Endodermal cell (in vitro differentiated cells): ENCODE data around the gene HACL1. TPM values are rescaled to one million over a fixed set of nuclear protein-coding genes. Genes with fewer than 3 reads are reported as not detected.

ENCODE experiments used
- DNase-seq: peaks from one replicate; pipeline ENCODE4 v3.0.0-alpha.2; 2017
- H3K27ac ChIP-seq: 2 replicates; pipeline ENCODE4 v1.5.1; 2013; ENCODE audit warnings: mild to moderate bottlenecking, low read depth, low read length, moderate library complexity
- H3K27me3 ChIP-seq: 2 replicates; pipeline ENCODE4 v1.6.1; 2013; ENCODE audit warnings: mild to moderate bottlenecking, low read length, moderate library complexity; ENCODE audit not compliant: insufficient read depth, control insufficient read depth, poor library complexity, severe bottlenecking
- H3K36me3 ChIP-seq: 2 replicates; pipeline ENCODE4 v1.7.0; 2013; ENCODE audit warnings: mild to moderate bottlenecking, low read length, moderate library complexity; ENCODE audit not compliant: control insufficient read depth, insufficient read depth
- H3K4me1 ChIP-seq: one replicate; pipeline ENCODE4 v1.7.0; 2013; ENCODE audit warnings: low read length; ENCODE audit not compliant: control insufficient read depth, insufficient read depth
- H3K4me3 ChIP-seq: 2 replicates; pipeline ENCODE4 v1.5.1; 2013; ENCODE audit warnings: mild to moderate bottlenecking, low read length, moderate library complexity
- H3K9ac ChIP-seq: 2 replicates; pipeline ENCODE4 v1.6.1; 2013; ENCODE audit warnings: mild to moderate bottlenecking, low read length, moderate library complexity; ENCODE audit not compliant: poor library complexity, severe bottlenecking; ENCODE audit errors: extremely low read depth
- H3K9me3 ChIP-seq: 2 replicates; pipeline ENCODE4 v1.6.1; 2013; ENCODE audit warnings: mild to moderate bottlenecking, low read length, moderate library complexity; ENCODE audit not compliant: control insufficient read depth
- H3K27ac Mint-ChIP-seq: 2 replicates; pipeline ENCODE4 v1.8.0; 2020; ENCODE audit warnings: mixed read lengths
- H3K27me3 Mint-ChIP-seq: 2 replicates; pipeline ENCODE4 v1.8.0; 2021; ENCODE audit warnings: mild to moderate bottlenecking, mixed read lengths; ENCODE audit not compliant: insufficient read depth
- H3K36me3 Mint-ChIP-seq: 2 replicates; pipeline ENCODE4 v1.8.0; 2020; ENCODE audit warnings: low read depth, mixed read lengths
- H3K4me1 Mint-ChIP-seq: 2 replicates; pipeline ENCODE4 v1.8.0; 2020; ENCODE audit warnings: mixed read lengths
- H3K4me3 Mint-ChIP-seq: 2 replicates; pipeline ENCODE4 v1.8.0; 2020; ENCODE audit warnings: mild to moderate bottlenecking, moderate library complexity, mixed read lengths
- H3K9me3 Mint-ChIP-seq: 2 replicates; pipeline ENCODE4 v1.8.0; 2020; ENCODE audit warnings: mild to moderate bottlenecking, mixed read lengths
- WGBS, 2 experiments: methylation state at CpG; one replicate each; pipeline versions ENCODE4 v1.1.5 to v1.1.7; 2013; ENCODE audit warnings: missing lambda C conversion rate in 2 of 2, mixed read lengths in 1 of 2; ENCODE audit not compliant: insufficient coverage in 1 of 2, insufficient read length in 1 of 2; 5-methylcytosine and 5-hydroxymethylcytosine counted together
- total RNA-seq, 2 donors: library from RNA; stranded (reverse); fragmentation: NEBNext Ultra II Directional in 1 of 2; extraction: Animal tissue kit (Norgen Biotek cat#: 25700) in 1 of 2; gene quantifications; 2 replicates in 1 of 2; 3 replicates in 1 of 2; pipeline ENCODE4 v1.2.1, GENCODE V29; 2021
- TF ChIP-seq, protein P1 (sequence below): fragments of 200-600 bp; sonication (generic); conservative IDR thresholded peaks from 2 replicates; pipeline ENCODE4 v1.5.0; 2021; ENCODE audit warnings: antibody characterized with exemption, mild to moderate bottlenecking

The HACL1 gene
- total RNA-seq, 2 donors from 2014 or later = 39.4 to 41.8 TPM

DNA sequence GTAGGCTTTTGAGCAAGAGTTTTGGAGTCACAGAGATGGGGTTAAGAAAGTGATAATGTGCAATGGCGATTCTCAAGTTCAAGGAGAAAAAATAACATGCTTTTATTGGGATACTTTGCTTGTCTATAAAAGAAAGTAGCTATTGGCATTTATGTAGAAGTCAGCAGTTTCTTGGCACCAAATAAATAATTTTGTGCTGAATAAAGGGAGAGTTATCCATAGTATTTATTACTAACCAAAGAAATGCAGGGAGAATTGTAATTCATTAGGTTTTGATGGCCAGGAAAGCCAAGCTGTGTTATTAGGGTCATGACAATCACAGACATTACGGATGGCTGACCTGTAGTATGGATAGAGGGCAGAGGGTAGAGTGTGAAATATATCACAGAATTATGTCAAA, 33.3 kb upstream of the HACL1 start:
- TF ChIP-seq, protein P1, sequence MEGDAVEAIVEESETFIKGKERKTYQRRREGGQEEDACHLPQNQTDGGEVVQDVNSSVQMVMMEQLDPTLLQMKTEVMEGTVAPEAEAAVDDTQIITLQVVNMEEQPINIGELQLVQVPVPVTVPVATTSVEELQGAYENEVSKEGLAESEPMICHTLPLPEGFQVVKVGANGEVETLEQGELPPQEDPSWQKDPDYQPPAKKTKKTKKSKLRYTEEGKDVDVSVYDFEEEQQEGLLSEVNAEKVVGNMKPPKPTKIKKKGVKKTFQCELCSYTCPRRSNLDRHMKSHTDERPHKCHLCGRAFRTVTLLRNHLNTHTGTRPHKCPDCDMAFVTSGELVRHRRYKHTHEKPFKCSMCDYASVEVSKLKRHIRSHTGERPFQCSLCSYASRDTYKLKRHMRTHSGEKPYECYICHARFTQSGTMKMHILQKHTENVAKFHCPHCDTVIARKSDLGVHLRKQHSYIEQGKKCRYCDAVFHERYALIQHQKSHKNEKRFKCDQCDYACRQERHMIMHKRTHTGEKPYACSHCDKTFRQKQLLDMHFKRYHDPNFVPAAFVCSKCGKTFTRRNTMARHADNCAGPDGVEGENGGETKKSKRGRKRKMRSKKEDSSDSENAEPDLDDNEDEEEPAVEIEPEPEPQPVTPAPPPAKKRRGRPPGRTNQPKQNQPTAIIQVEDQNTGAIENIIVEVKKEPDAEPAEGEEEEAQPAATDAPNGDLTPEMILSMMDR = no peak
- Mint-ChIP-seq H3K27me3 (no peaks in the 10 kb centered on the region), H3K36me3 (peaks cover 7% of the 10 kb centered on the region), H3K4me3 (no peak overlapping the region), H3K27ac (no peak overlapping the region), H3K9me3 (no peaks in the 10 kb centered on the region), H3K4me1 (peaks cover 38% of the 10 kb centered on the region)
- no peaks in the 10 kb centered on the region for H3K36me3 ChIP-seq
- no peaks in the 10 kb centered on the region for H3K27me3 ChIP-seq
- no peak for DNase-seq
- no peak overlapping the region for H3K4me3 ChIP-seq
- H3K9me3 ChIP-seq = no peaks in the 10 kb centered on the region
- 99 to 100% methylated on average over 1 to 2 of the region's 2 CpGs for WGBS, 2 experiments
- no peak overlapping the region for H3K27ac ChIP-seq
- peaks cover 3% of the 10 kb centered on the region for H3K4me1 ChIP-seq
- no peak overlapping the region for H3K9ac ChIP-seq

DNA sequence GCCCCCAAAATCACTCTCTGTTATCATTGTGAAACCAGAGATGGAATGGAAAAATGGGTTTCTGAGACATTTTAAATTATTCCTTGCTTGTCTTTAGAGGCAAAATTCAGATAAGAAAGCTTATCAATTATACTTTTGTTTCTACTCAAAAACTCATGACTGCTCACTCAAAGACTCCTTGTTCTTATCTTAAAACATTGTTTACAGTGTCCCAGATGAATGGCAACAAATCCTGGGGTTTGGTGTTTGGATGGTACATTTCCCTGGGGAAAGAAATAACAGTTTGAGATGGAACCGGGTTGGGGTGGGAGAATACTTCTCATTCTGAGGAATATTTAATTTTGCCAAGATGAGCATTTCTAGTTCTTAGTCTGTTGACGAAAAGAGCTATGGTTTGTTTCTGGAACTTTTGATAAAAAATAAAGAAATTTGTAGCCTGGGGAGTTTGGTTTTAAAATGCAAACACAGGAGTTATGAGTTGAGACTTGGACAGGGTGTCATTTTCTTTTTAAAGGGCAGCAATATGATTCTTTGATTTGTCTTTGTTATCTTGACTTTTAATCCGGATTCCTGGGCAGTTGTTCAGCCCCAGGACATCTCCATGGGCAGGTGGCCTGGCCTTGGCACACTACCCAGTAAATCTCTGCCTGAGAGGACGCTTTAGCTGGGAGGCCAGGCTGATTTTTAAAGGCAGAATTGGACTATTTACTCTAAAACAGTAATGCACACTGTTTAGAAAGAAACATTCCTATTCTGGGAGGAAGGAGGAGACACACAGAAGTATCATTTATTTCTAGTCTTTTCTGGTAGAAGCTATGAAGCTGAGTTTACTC, 32.6 kb upstream of the HACL1 start:
- Mint-ChIP-seq H3K4me1 (peaks cover 38% of the 10 kb centered on the region), H3K27ac (no peak overlapping the region), H3K4me3 (no peak overlapping the region), H3K27me3 (no peaks in the 10 kb centered on the region), H3K36me3 (peaks cover 7% of the 10 kb centered on the region), H3K9me3 (no peaks in the 10 kb centered on the region)
- Histone ChIP-seq H3K4me1 (peaks cover 3% of the 10 kb centered on the region), H3K9ac (no peak overlapping the region), H3K27me3 (no peaks in the 10 kb centered on the region), H3K36me3 (no peaks in the 10 kb centered on the region), H3K4me3 (no peak overlapping the region), H3K27ac (no peak overlapping the region), H3K9me3 (no peaks in the 10 kb centered on the region)
- TF ChIP-seq, protein P1 = no peak
- 87 to 95% methylated on average over 2 to 3 of the region's 4 CpGs for WGBS, 2 experiments
- no peak for DNase-seq

DNA sequence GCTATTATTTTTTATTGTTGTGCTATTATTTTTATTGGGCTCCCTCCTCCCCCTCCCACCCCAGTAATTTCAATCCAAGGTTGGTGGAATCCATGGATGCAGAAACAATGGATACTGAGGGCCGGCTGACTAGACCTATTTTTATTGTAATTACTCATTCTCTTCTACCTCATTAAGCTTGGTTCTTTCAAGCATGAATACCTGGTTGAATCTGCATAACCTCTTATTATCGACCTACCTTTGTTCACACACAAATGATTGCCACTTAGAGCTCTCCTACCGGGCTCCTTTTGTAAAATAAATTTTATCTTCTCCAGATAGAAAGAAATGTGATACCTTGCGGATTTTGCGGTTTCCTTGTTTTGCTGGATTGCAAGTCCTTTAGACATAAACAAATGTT, 31.8 kb upstream of the HACL1 start:
- Histone ChIP-seq H3K27ac (no peak overlapping the region), H3K36me3 (no peaks in the 10 kb centered on the region), H3K9ac (no peak overlapping the region), H3K9me3 (no peaks in the 10 kb centered on the region), H3K4me1 (peaks cover 3% of the 10 kb centered on the region), H3K27me3 (no peaks in the 10 kb centered on the region), H3K4me3 (no peak overlapping the region)
- Mint-ChIP-seq H3K9me3 (no peaks in the 10 kb centered on the region), H3K4me1 (peaks cover 38% of the 10 kb centered on the region), H3K27me3 (no peaks in the 10 kb centered on the region), H3K36me3 (peaks cover 7% of the 10 kb centered on the region), H3K27ac (no peak overlapping the region), H3K4me3 (no peak overlapping the region)
- DNase-seq = no peak
- TF ChIP-seq, protein P1 = no peak
- WGBS, 2 experiments = 63 to 64% methylated on average over 2 to 5 of the region's 5 CpGs
